Spinal cord (tissue), 10 donors: ENCODE results near the gene NCAPG2. TPM values are rescaled to one million over a fixed set of nuclear protein-coding genes. Genes with fewer than 3 reads are reported as not detected.

ENCODE experiments used
- DNase-seq, 6 donors: peaks; one replicate each; pipeline versions ENCODE4 v3.0.0 to v3.0.0-alpha.2; 2013 to 2015; ENCODE audit warnings: low spot score in 6 of 6, low read depth in 4 of 6
- H3K27ac ChIP-seq: one replicate; pipeline ENCODE4 v1.5.1; 2013; ENCODE audit warnings: low read depth, low read length, control low read depth
- H3K27me3 ChIP-seq: one replicate; pipeline ENCODE4 v1.6.1; 2013; ENCODE audit warnings: low read length; ENCODE audit not compliant: control insufficient read depth, insufficient read depth
- H3K36me3 ChIP-seq: one replicate; pipeline ENCODE4 v1.6.1; 2013; ENCODE audit warnings: low read length; ENCODE audit not compliant: control insufficient read depth, insufficient read depth
- H3K4me1 ChIP-seq: one replicate; pipeline ENCODE4 v1.6.1; 2013; ENCODE audit warnings: low read length; ENCODE audit not compliant: control insufficient read depth, insufficient read depth
- H3K4me3 ChIP-seq: one replicate; pipeline ENCODE4 v1.5.1; 2013; ENCODE audit warnings: low read depth, low read length, control low read depth
- H3K9me3 ChIP-seq: one replicate; pipeline ENCODE4 v1.6.1; 2013; ENCODE audit warnings: low read length; ENCODE audit not compliant: control insufficient read depth, insufficient read depth
- WGBS: methylation state at CpG from one replicate; pipeline ENCODE4 v1.1.5; 2013; ENCODE audit warnings: missing lambda C conversion rate; ENCODE audit not compliant: insufficient coverage; 5-methylcytosine and 5-hydroxymethylcytosine counted together
- polyA plus RNA-seq, 2 donors: library from polyadenylated mRNA; unstranded; fragments of 120-200 nt; gene quantifications; one replicate each; pipeline ENCODE4 v1.2.1, GENCODE V29; 2013; ENCODE audit not compliant: insufficient read length in 2 of 2
- total RNA-seq, 2 donors: library from RNA; depleted of rRNA in 1 of 2; stranded (reverse); fragments of 120-200 nt in 1 of 2; fragments of >200 nt in 1 of 2; gene quantifications; one replicate each; pipeline versions ENCODE4 v1.2.3 to v1.2.4, GENCODE V29; 2013 to 2014
- donor health status: healthy.

The NCAPG2 gene
- total and polyA plus RNA-seq, 4 donors: 14.1 to 17.5 (median 16.3) TPM

- Histone ChIP-seq H3K27ac (no peak overlapping the region), H3K4me3 (no peak overlapping the region), H3K4me1 (no peaks in the 10 kb centered on the region), H3K36me3 (peaks cover 13% of the 10 kb centered on the region), H3K27me3 (no peaks in the 10 kb centered on the region), H3K9me3 (no peaks in the 10 kb centered on the region)
- no peak for DNase-seq
- 80% methylated on average over 1 of the region's 2 CpGs for WGBS
These were observed 55.3 kb downstream of the NCAPG2 start for GRCh38 chr7:158649279-158649678.

GRCh38 chr7:158648787-158649186 is 55.8 kb downstream of the NCAPG2 start:
- DNase-seq: no peak
- Histone ChIP-seq H3K27me3 (no peaks in the 10 kb centered on the region), H3K4me3 (no peak overlapping the region), H3K27ac (no peak overlapping the region), H3K36me3 (peaks cover 8% of the 10 kb centered on the region), H3K4me1 (no peaks in the 10 kb centered on the region), H3K9me3 (no peaks in the 10 kb centered on the region)
- 92% methylated on average over 2 of the region's 9 CpGs for WGBS

GRCh38 chr7:158648168-158648567 is 56.4 kb downstream of the NCAPG2 start:
- no CpG with 5 or more reads among the region's 7 CpGs for WGBS

GRCh38 chr7:158647475-158647792 is 57.2 kb downstream of the NCAPG2 start:
- H3K4me1 ChIP-seq: no peaks in the 10 kb centered on the region
- no peak overlapping the region for H3K4me3 ChIP-seq
- no peak for DNase-seq
- H3K27me3 ChIP-seq: no peaks in the 10 kb centered on the region
- H3K36me3 ChIP-seq: peaks cover 7% of the 10 kb centered on the region
- WGBS: 100% methylated on average over 2 of the region's 2 CpGs
- H3K27ac ChIP-seq: no peak overlapping the region
- no peaks in the 10 kb centered on the region for H3K9me3 ChIP-seq

More at GRCh38 chr7:158648168-158648567, 56.4 kb downstream of the NCAPG2 start:
- no peak overlapping the region for H3K4me3 ChIP-seq
- no peak for DNase-seq
- H3K27ac ChIP-seq: no peak overlapping the region
- no peaks in the 10 kb centered on the region for H3K4me1 ChIP-seq
- H3K9me3 ChIP-seq: no peaks in the 10 kb centered on the region
- no peaks in the 10 kb centered on the region for H3K27me3 ChIP-seq
- peaks cover 7% of the 10 kb centered on the region for H3K36me3 ChIP-seq

- DNase-seq: no peak
- Histone ChIP-seq H3K27ac (no peak overlapping the region), H3K27me3 (no peaks in the 10 kb centered on the region), H3K9me3 (no peaks in the 10 kb centered on the region), H3K36me3 (peaks cover 4% of the 10 kb centered on the region), H3K4me1 (no peaks in the 10 kb centered on the region), H3K4me3 (no peak overlapping the region)
- 78% methylated on average over 3 of the region's 7 CpGs for WGBS
These were observed 57.7 kb downstream of the NCAPG2 start for GRCh38 chr7:158646766-158647474.

GRCh38 chr7:158645842-158646241 is 58.8 kb downstream of the NCAPG2 start:
- Histone ChIP-seq H3K27ac (no peak overlapping the region), H3K4me1 (no peaks in the 10 kb centered on the region), H3K27me3 (no peaks in the 10 kb centered on the region), H3K36me3 (peaks cover 3% of the 10 kb centered on the region), H3K9me3 (no peaks in the 10 kb centered on the region), H3K4me3 (no peak overlapping the region)
- DNase-seq: peak in 1 of 6 donors; percentile 8
- WGBS: no CpG with 5 or more reads among the region's 4 CpGs

- Histone ChIP-seq H3K4me3 (no peak overlapping the region), H3K36me3 (peaks cover 11% of the 10 kb centered on the region), H3K27me3 (no peaks in the 10 kb centered on the region), H3K9me3 (no peaks in the 10 kb centered on the region), H3K4me1 (no peaks in the 10 kb centered on the region), H3K27ac (no peak overlapping the region)
- DNase-seq: no peak
- 100% methylated on average over 2 of the region's 4 CpGs for WGBS
These were observed 62.5 kb downstream of the NCAPG2 start for GRCh38 chr7:158642149-158642548.

- Histone ChIP-seq H3K4me1 (no peaks in the 10 kb centered on the region), H3K36me3 (peaks cover 8% of the 10 kb centered on the region), H3K9me3 (no peaks in the 10 kb centered on the region), H3K27me3 (no peaks in the 10 kb centered on the region), H3K27ac (no peak overlapping the region), H3K4me3 (no peak overlapping the region)
- DNase-seq: no peak
- 93% methylated on average over 5 of the region's 7 CpGs for WGBS
These were observed 66.6 kb downstream of the NCAPG2 start for GRCh38 chr7:158638001-158638400.

- Histone ChIP-seq H3K36me3 (peaks cover 6% of the 10 kb centered on the region), H3K9me3 (no peaks in the 10 kb centered on the region), H3K27ac (no peak overlapping the region), H3K4me3 (no peak overlapping the region), H3K27me3 (no peaks in the 10 kb centered on the region), H3K4me1 (no peaks in the 10 kb centered on the region)
- DNase-seq: no peak
- WGBS: 92% methylated on average over 9 of the region's 11 CpGs
These were observed 71.3 kb downstream of the NCAPG2 start for GRCh38 chr7:158633055-158633956.
